CD8-positive, alpha-beta memory T cell (primary cell): ENCODE data around the gene ELANE. TPM values are rescaled to one million over a fixed set of nuclear protein-coding genes. Genes with fewer than 3 reads are reported as not detected.

Experiments
- CTCF ChIA-PET: fragments of 350-600 bp; sonication (Branson Sonifier 250); formaldehyde crosslinking; loops from one replicate; lab custom pipeline; 2021; ENCODE audit warnings: antibody characterized with exemption; lab: Charles Lee
- POLR2A ChIA-PET: fragments of 350-600 bp; sonication (Branson Sonifier 250); formaldehyde crosslinking; loops from one replicate; lab custom pipeline; 2021; ENCODE audit warnings: antibody characterized with exemption; lab: Charles Lee
- DNase-seq, 5 donors: peaks; one replicate each; pipeline versions ENCODE4 v3.0.0 to v3.0.0-alpha.2; 2020 to 2022; ENCODE audit warnings: mixed read lengths in 1 of 5
- H3K27ac ChIP-seq: one replicate; pipeline ENCODE4 v1.7.0; 2013; ENCODE audit warnings: low read depth, mild to moderate bottlenecking, low read length, moderate library complexity
- H3K27me3 ChIP-seq: 2 replicates; pipeline ENCODE4 v1.7.0; 2013; ENCODE audit warnings: low read length, mild to moderate bottlenecking; ENCODE audit not compliant: insufficient read depth, poor library complexity, severe bottlenecking
- H3K36me3 ChIP-seq: 2 replicates; pipeline ENCODE4 v1.7.0; 2013; ENCODE audit warnings: mild to moderate bottlenecking, low read length, moderate library complexity; ENCODE audit not compliant: insufficient read depth
- H3K4me1 ChIP-seq: 2 replicates; pipeline ENCODE4 v1.7.0; 2013; ENCODE audit warnings: mild to moderate bottlenecking, low read length, moderate library complexity; ENCODE audit not compliant: insufficient read depth
- H3K4me3 ChIP-seq: 2 replicates; pipeline ENCODE4 v1.7.0; 2013; ENCODE audit warnings: mild to moderate bottlenecking, low read length
- H3K9me3 ChIP-seq: 2 replicates; pipeline ENCODE4 v1.7.0; 2013; ENCODE audit warnings: mild to moderate bottlenecking, low read length
- H3K27ac Mint-ChIP-seq, 8 donors: one replicate each; pipeline ENCODE4 v1.8.0; 2020 to 2021; ENCODE audit warnings: mixed read lengths in 8 of 8, mild to moderate bottlenecking in 6 of 8, inconsistent platforms in 3 of 8, moderate library complexity in 3 of 8
- H3K27me3 Mint-ChIP-seq, 2 donors: one replicate each; pipeline ENCODE4 v1.8.0; 2020 to 2021; ENCODE audit warnings: mixed read lengths in 2 of 2, mild to moderate bottlenecking in 1 of 2, moderate library complexity in 1 of 2
- H3K36me3 Mint-ChIP-seq, 3 donors: one replicate each; pipeline ENCODE4 v1.8.0; 2020 to 2021; ENCODE audit warnings: mixed read lengths in 3 of 3, inconsistent platforms in 1 of 3, mild to moderate bottlenecking in 1 of 3
- H3K4me1 Mint-ChIP-seq, 3 donors: one replicate each; pipeline ENCODE4 v1.8.0; 2020 to 2021; ENCODE audit warnings: mixed read lengths in 3 of 3, inconsistent platforms in 1 of 3, mild to moderate bottlenecking in 1 of 3
- H3K4me3 Mint-ChIP-seq, 7 donors: one replicate each; pipeline ENCODE4 v1.8.0; 2020 to 2021; ENCODE audit warnings: mixed read lengths in 7 of 7, mild to moderate bottlenecking in 6 of 7, moderate library complexity in 4 of 7, inconsistent platforms in 2 of 7
- H3K9me3 Mint-ChIP-seq, 5 donors: one replicate each; pipeline ENCODE4 v1.8.0; 2020 to 2022; ENCODE audit warnings: mixed read lengths in 5 of 5, mild to moderate bottlenecking in 3 of 5, moderate library complexity in 2 of 5, inconsistent platforms in 1 of 5
- polyA plus RNA-seq: library from polyadenylated mRNA; unstranded; fragments of 300-500 nt; fragmentation: Illumina TruSeq; gene quantifications from one replicate; pipeline ENCODE4 v1.2.3, GENCODE V29; 2021
- total RNA-seq, 2 experiments: library from RNA; stranded (reverse); gene quantifications; one replicate each; pipeline ENCODE4 v1.2.3, GENCODE V29; 2021

Gene ELANE
- total and polyA plus RNA-seq, 3 experiments from 2014 or later, result not detected

- peaks cover 7 to 74% (median 7%) of the 10 kb centered on the region in 3 donors for H3K36me3 Mint-ChIP-seq
- Histone ChIP-seq H3K36me3 (peaks cover 65% of the 10 kb centered on the region), H3K27me3 (no peaks in the 10 kb centered on the region), H3K9me3 (no peaks in the 10 kb centered on the region), H3K27ac (no peak overlapping the region), H3K4me3 (no peak overlapping the region), H3K4me1 (peaks cover 29% of the 10 kb centered on the region)
- H3K4me1 Mint-ChIP-seq, result peaks cover 34 to 42% (median 37%) of the 10 kb centered on the region in 3 donors
- H3K9me3 Mint-ChIP-seq, result no peaks in the 10 kb centered on the region
- H3K27ac Mint-ChIP-seq, result peak overlapping the region in 1 of 8 donors; percentile 56
- H3K4me3 Mint-ChIP-seq, result no peak overlapping the region
- peaks cover 0 to 8% of the 10 kb centered on the region in 2 donors for H3K27me3 Mint-ChIP-seq
- ChIA-PET POLR2A (no interaction called here), CTCF (no interaction called here)
- no peak for DNase-seq
Observed at GRCh38 chr19:805600-806550, 46.2 kb upstream of the ELANE start.

- Histone ChIP-seq H3K27me3 (no peaks in the 10 kb centered on the region), H3K27ac (no peak overlapping the region), H3K9me3 (no peaks in the 10 kb centered on the region), H3K4me1 (peaks cover 19% of the 10 kb centered on the region), H3K4me3 (no peak overlapping the region), H3K36me3 (peaks cover 63% of the 10 kb centered on the region)
- Mint-ChIP-seq H3K4me1 (peaks cover 25 to 31% (median 27%) of the 10 kb centered on the region in 3 donors), H3K27me3 (peaks cover 0 to 8% of the 10 kb centered on the region in 2 donors), H3K36me3 (peaks cover 7 to 76% (median 7%) of the 10 kb centered on the region in 3 donors), H3K9me3 (no peaks in the 10 kb centered on the region), H3K4me3 (peak overlapping the region in 2 of 7 donors; percentile 54 to 76), H3K27ac (peak overlapping the region in 3 of 8 donors; percentile 57 to 82 (median 68))
- DNase-seq, result no peak
- CTCF ChIA-PET, result no interaction called here
- POLR2A ChIA-PET, result interaction anchor here (1.0 kb wide), 1 partner anchor 10 kb away, joined by 3 read pairs; the partner anchor contains the start of gene PTBP1
Observed at GRCh38 chr19:806815-807421, 45.2 kb upstream of the ELANE start.

DNA sequence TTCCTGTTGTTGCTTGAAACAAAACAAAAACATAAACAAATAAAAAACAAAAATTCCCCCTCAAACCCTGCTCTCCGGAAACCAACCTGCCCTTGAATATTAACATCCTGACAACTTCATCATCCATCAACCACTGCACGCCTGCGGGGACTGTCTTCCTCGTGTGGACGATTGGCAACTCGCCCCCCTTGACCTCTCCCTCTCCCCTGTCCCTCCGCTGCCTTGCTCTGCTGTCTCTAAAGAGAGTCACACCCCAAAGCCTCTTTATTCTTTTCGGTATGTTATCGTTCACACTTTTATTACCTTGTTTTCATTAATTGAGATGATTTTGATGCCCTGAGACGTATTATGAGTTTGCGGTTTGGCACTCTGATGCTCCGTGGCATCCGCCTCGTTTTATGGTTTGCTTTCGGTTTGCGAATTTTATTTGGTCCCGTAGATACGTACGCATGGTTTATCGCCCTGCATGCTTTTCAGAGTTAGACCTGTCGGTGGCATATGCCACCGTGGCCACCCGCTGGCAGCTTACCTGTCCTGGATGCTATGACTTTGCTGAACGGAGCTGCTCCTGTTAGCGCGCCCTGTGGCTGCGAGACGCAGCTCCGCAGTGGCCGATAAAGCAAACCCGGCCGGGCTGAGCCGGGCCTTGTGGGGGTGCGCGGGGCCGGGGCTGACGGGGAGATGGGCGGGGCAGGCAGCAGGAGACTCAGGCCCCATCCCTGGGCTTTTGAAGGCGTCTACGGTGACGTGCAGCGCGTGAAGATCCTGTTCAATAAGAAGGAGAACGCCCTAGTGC is 44.3 kb upstream of the ELANE start:
- Mint-ChIP-seq H3K36me3 (peaks cover 7 to 70% (median 7%) of the 10 kb centered on the region in 3 donors), H3K4me3 (peak overlapping the region in 2 of 7 donors; percentile 32 to 76)
- CTCF ChIA-PET, result no interaction called here

DNA sequence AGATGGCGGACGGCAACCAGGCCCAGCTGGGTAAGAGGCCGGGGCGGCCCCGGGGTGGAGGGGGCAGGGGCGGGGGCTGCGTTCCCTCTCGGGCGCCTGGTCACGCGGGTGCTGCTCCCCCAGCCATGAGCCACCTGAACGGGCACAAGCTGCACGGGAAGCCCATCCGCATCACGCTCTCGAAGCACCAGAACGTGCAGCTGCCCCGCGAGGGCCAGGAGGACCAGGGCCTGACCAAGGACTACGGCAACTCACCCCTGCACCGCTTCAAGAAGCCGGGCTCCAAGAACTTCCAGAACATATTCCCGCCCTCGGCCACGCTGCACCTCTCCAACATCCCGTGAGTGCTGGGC is 43.7 kb upstream of the ELANE start:
- no peak overlapping the region for H3K27ac ChIP-seq
- Mint-ChIP-seq H3K4me1 (peaks cover 12 to 17% (median 14%) of the 10 kb centered on the region in 3 donors), H3K36me3 (peaks cover 7 to 68% (median 7%) of the 10 kb centered on the region in 3 donors), H3K4me3 (no peak overlapping the region), H3K27ac (no peak overlapping the region), H3K27me3 (peaks cover 0 to 8% of the 10 kb centered on the region in 2 donors), H3K9me3 (no peaks in the 10 kb centered on the region)
- DNase-seq, result no peak
- peaks cover 4% of the 10 kb centered on the region for H3K4me1 ChIP-seq
- H3K4me3 ChIP-seq, result no peak overlapping the region
- no peaks in the 10 kb centered on the region for H3K9me3 ChIP-seq
- ChIA-PET CTCF (no interaction called here), POLR2A (no interaction called here)
- H3K27me3 ChIP-seq, result no peaks in the 10 kb centered on the region
- H3K36me3 ChIP-seq, result peaks cover 56% of the 10 kb centered on the region

More for the DNA sequence above, 44.3 kb upstream of the ELANE start:
- peaks cover 0 to 8% of the 10 kb centered on the region in 2 donors for H3K27me3 Mint-ChIP-seq
- H3K27ac ChIP-seq, result no peak overlapping the region
- H3K27ac Mint-ChIP-seq, result peak overlapping the region in 6 of 8 donors; percentile 6 to 94 (median 75)
- no peak for DNase-seq
- H3K36me3 ChIP-seq, result peaks cover 61% of the 10 kb centered on the region
- POLR2A ChIA-PET, result interaction anchor here (1.0 kb wide), 1 partner anchor 11 kb away, joined by 3 read pairs; the partner anchor contains the start of gene PTBP1
- H3K4me1 ChIP-seq, result peaks cover 10% of the 10 kb centered on the region
- H3K4me1 Mint-ChIP-seq, result peaks cover 16 to 22% (median 18%) of the 10 kb centered on the region in 3 donors
- H3K4me3 ChIP-seq, result no peak overlapping the region
- H3K9me3 ChIP-seq, result no peaks in the 10 kb centered on the region
- H3K27me3 ChIP-seq, result no peaks in the 10 kb centered on the region
- no peaks in the 10 kb centered on the region for H3K9me3 Mint-ChIP-seq

DNA sequence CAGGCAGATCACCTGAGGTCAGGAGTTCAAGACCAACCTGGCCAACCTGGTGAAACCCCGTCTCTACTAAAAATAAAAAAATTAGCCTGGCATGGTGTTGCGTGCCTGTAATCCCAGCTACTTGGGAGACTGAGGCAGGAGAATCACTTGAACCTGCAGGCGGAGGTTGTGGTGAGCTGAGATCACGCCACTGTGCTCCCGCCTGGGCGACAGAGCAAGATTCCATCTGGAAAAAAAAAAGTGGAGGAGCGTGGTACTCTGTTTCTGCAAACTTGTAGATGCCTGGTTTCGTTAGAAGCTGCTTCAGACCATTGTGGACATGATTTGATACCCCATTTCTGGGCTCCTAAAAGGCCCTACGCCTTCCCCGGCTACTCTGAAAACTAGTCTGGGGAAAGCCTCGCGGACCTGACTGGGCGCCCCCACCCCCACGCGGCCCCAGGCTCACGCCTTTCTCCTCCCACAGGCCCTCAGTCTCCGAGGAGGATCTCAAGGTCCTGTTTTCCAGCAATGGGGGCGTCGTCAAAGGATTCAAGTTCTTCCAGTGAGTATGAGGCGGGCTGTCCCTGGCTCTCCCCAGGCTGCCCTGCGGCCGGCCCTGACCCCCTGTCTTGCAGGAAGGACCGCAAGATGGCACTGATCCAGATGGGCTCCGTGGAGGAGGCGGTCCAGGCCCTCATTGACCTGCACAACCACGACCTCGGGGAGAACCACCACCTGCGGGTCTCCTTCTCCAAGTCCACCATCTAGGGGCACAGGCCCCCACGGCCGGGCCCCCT is 41.8 kb upstream of the ELANE start:
- Mint-ChIP-seq H3K27ac (peak overlapping the region in 1 of 8 donors; percentile 36), H3K4me1 (peaks cover 7 to 9% (median 8%) of the 10 kb centered on the region in 3 donors), H3K27me3 (peaks cover 0 to 8% of the 10 kb centered on the region in 2 donors), H3K9me3 (no peaks in the 10 kb centered on the region), H3K4me3 (no peak overlapping the region), H3K36me3 (peaks cover 7 to 65% (median 7%) of the 10 kb centered on the region in 3 donors)
- Histone ChIP-seq H3K36me3 (peaks cover 39% of the 10 kb centered on the region), H3K9me3 (no peaks in the 10 kb centered on the region), H3K27me3 (no peaks in the 10 kb centered on the region), H3K4me1 (no peaks in the 10 kb centered on the region), H3K27ac (no peak overlapping the region), H3K4me3 (no peak overlapping the region)
- CTCF ChIA-PET, result interaction anchor here (0.6 to 1.0 kb wide), 2 partner anchors 13 to 46 kb away, joined by 3 to 4 read pairs; partner anchors contain the start of gene PTBP1
- POLR2A ChIA-PET, result no interaction called here
- no peak for DNase-seq

DNA sequence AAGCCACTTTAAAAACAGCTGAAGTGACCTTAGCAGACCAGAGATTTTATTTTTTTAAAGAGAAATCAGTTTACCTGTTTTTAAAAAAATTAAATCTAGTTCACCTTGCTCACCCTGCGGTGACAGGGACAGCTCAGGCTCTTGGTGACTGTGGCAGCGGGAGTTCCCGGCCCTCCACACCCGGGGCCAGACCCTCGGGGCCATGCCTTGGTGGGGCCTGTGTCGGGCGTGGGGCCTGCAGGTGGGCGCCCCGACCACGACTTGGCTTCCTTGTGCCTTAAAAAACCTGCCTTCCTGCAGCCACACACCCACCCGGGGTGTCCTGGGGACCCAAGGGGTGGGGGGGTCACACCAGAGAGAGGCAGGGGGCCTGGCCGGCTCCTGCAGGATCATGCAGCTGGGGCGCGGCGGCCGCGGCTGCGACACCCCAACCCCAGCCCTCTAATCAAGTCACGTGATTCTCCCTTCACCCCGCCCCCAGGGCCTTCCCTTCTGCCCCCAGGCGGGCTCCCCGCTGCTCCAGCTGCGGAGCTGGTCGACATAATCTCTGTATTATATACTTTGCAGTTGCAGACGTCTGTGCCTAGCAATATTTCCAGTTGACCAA is 41.1 kb upstream of the ELANE start:
- H3K9me3 Mint-ChIP-seq, result no peaks in the 10 kb centered on the region
- no peaks in the 10 kb centered on the region for H3K27me3 ChIP-seq
- POLR2A ChIA-PET, result no interaction called here
- H3K36me3 ChIP-seq, result peaks cover 34% of the 10 kb centered on the region
- no peak overlapping the region for H3K4me3 Mint-ChIP-seq
- no peak for DNase-seq
- no peaks in the 10 kb centered on the region for H3K9me3 ChIP-seq
- H3K4me1 ChIP-seq, result no peaks in the 10 kb centered on the region
- CTCF ChIA-PET, result no interaction called here
- no peak overlapping the region for H3K27ac Mint-ChIP-seq
- H3K27ac ChIP-seq, result no peak overlapping the region
- peaks cover 0 to 8% of the 10 kb centered on the region in 2 donors for H3K27me3 Mint-ChIP-seq
- H3K4me1 Mint-ChIP-seq, result peaks cover 7 to 9% (median 8%) of the 10 kb centered on the region in 3 donors
- H3K4me3 ChIP-seq, result no peak overlapping the region
- H3K36me3 Mint-ChIP-seq, result peaks cover 7 to 63% (median 7%) of the 10 kb centered on the region in 3 donors
